Measurements from ENCODE around the gene ZNF584.
"Not testable (repeated sequence)": the region's sequence is repeated elsewhere in the genome, so short reads cannot be mapped to it uniquely, and the experiment has no call there.

Gene ZNF584

DNA sequence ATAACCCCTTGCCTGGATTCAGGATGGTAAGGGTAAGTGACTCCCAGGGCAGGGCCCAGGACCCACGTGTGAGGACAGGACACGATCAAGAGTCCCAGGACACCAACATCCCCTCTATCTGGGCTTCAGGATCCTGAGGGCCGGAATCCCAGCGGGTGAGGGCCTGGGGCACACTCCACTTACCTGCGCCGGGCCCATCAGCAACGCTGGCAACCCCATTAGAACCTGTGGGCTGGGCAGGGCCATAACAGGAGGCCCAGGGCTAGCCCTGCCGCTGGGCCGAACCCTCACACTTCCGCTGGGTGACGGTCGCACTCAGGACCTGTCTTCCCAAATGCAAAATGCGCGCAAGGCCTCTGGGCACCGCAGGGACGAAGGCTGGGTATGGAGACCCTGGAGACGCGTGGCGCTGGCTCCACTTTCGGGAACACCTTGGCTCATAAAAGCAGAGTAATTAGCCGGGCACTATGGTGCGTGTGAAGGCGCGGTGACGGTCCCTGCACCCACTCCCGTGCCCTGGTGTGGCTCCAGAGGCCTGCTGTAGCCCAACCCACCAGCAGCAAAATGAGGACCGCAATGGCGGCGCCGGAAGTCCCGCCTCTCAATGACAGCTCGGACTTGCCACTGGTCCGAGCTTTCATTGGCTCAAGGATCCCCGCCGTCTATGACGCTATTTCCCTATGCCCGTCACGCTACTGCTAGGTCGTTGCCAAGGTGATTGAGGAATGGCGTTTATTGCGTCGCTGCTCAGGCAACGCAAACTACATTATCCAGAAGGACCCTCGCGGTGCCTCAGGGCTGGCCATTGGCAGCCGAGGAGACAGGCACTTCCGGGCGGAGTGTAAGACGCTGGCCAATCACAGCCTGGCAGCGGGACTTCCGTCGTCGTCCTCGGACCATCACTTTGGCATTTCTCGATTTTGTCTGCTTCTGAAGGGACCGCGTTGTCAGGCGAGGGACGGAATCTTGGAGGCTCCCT, 31.4 kb downstream of the ZNF584 start, which contains the start of gene ZNF132:
Gene ZNF132 (minus strand): TSS at position 578 of the 979 bp plus-strand sequence. CDS start 332 bp downstream, at position 246.
- TF ChIP-seq, protein P1, sequence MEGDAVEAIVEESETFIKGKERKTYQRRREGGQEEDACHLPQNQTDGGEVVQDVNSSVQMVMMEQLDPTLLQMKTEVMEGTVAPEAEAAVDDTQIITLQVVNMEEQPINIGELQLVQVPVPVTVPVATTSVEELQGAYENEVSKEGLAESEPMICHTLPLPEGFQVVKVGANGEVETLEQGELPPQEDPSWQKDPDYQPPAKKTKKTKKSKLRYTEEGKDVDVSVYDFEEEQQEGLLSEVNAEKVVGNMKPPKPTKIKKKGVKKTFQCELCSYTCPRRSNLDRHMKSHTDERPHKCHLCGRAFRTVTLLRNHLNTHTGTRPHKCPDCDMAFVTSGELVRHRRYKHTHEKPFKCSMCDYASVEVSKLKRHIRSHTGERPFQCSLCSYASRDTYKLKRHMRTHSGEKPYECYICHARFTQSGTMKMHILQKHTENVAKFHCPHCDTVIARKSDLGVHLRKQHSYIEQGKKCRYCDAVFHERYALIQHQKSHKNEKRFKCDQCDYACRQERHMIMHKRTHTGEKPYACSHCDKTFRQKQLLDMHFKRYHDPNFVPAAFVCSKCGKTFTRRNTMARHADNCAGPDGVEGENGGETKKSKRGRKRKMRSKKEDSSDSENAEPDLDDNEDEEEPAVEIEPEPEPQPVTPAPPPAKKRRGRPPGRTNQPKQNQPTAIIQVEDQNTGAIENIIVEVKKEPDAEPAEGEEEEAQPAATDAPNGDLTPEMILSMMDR (IDR thresholded peaks at IDR 0.05; ENCODE audit: low read depth, low read length) = no peak
- peak; percentile 97 for DNase-seq
- no peaks in the 10 kb centered on the region for H3K27me3 ChIP-seq
- H3K4me3 ChIP-seq (ENCODE audit: low read depth, low read length) = peak within 1 kb of the TSS; percentile 84
- H3K9me3 ChIP-seq = peaks cover 6% of the 10 kb centered on the region
- H3K4me1 ChIP-seq = no peaks in the 10 kb centered on the region
- H3K36me3 ChIP-seq = peaks cover 18% of the 10 kb centered on the region

DNA sequence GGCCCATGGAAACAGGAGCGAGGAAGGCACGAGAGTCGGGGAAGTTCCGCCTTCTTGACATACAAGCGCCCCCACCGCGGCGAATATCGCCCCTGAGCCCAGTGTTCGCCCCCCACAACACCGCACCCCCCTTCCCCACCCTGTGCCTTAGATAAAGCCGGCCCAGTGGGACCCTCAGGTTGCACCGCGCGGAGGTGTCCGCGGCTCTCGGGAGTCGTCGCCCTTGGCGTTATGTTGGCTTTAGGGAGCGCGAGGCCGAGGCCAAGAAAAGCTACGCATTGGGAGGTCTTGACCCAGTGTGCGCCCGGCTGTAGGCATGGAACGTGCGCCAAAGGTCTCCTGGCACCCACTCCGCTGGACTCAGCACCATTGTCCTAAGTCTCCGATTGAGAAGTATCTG, 32.1 kb downstream of the ZNF584 start:
- peak overlapping the region; percentile 84 for H3K4me3 ChIP-seq (ENCODE audit: low read depth, low read length)
- H3K36me3 ChIP-seq = peaks cover 12% of the 10 kb centered on the region
- DNase-seq = no peak
- H3K4me1 ChIP-seq = no peaks in the 10 kb centered on the region
- TF ChIP-seq, protein P1 (IDR thresholded peaks at IDR 0.05; ENCODE audit: low read depth, low read length) = no peak
- H3K27me3 ChIP-seq = no peaks in the 10 kb centered on the region
- peaks cover 6% of the 10 kb centered on the region for H3K9me3 ChIP-seq

DNA sequence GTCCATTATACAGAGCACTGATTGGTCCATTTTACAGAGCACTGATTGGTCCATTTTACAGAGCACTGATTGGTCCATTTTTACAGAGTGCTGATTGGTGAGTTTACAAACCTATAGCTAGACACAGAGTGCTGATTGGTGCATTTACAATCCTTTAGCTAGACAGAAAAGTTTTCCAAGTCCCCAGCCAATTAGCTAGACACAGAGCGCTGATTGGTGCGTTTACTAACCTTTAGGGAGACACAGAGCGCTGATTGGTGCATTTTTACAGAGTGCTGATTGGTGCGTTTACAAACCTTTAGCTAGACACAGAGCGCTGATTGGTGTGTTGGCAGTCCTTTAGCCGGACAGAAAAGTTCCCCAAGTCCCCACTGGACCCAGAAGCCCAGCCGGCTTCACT, 34.5 kb downstream of the ZNF584 start:
- H3K27me3 ChIP-seq; H3K4me3 ChIP-seq (ENCODE audit: low read depth, low read length); H3K9me3 ChIP-seq; H3K4me1 ChIP-seq; H3K36me3 ChIP-seq; DNase-seq: not testable (repeated sequence)

DNA sequence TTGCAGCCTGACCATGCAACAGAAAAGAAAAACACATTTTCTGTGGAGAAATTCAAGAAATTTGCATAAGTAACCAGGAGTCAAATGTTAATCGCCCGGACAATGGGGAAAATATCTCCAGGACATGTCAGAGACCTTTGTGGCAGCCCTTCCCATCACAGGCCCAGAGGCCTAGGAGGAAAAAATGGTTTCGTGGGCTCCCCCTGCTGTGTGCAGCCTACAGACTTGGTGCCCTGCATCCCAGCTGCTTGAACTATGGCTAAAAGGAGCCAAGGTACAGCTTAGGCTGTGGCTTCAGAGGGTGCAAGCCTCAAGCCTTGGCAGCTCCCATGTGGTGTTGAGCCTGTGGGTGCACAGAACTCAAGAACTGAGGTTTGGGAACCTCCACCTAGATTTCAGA, 40.4 kb downstream of the ZNF584 start:
- H3K4me1 ChIP-seq; DNase-seq; H3K27me3 ChIP-seq; H3K4me3 ChIP-seq (ENCODE audit: low read depth, low read length); H3K9me3 ChIP-seq; H3K36me3 ChIP-seq: not testable (repeated sequence)

DNA sequence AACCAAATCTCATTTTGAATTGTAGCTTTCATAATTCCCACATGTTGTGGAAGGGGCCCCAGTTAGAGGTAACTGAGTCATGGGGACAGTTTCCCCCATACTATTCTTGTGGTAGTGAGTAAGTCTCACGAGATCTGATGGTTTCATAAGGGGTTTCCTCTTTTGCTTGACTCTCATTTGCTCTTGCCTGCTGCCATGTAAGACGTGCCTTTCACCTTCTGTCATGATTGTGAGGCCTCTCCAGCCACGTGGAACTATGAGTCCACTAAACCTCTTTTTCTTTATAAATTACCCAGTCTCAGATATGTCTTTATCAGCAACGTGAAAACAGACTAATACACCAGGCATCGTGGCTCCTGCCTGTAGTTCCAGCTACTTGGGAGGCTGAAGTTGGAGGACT, 41.5 kb downstream of the ZNF584 start:
- not testable (repeated sequence) for H3K27me3 ChIP-seq; H3K4me1 ChIP-seq; DNase-seq; H3K4me3 ChIP-seq (ENCODE audit: low read depth, low read length); H3K9me3 ChIP-seq; H3K36me3 ChIP-seq

DNA sequence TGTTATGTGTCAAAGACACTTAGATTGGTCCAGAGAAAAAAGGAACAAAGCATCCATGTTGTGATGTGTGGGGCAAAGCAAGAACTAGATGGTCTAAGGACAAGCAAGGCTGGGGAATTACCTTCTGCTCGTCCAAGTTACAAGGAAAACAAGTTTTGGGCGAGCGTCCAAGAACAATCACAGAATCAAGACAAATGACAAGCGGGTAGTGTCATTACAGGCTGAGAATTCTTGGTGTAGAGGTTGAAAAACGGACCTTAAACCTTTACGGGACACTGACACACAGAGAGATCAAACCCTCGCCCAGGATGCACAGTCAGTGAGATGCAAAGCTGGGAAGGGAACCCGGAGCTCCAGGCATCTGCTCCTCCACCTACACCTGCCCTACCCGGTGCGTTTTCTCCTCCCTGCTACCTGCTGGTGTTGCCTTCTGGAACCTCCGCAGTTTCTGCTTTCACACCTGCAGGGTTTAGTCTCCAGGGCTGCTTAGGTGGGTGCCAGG, 42.5 kb downstream of the ZNF584 start:
- no peak for DNase-seq

DNA sequence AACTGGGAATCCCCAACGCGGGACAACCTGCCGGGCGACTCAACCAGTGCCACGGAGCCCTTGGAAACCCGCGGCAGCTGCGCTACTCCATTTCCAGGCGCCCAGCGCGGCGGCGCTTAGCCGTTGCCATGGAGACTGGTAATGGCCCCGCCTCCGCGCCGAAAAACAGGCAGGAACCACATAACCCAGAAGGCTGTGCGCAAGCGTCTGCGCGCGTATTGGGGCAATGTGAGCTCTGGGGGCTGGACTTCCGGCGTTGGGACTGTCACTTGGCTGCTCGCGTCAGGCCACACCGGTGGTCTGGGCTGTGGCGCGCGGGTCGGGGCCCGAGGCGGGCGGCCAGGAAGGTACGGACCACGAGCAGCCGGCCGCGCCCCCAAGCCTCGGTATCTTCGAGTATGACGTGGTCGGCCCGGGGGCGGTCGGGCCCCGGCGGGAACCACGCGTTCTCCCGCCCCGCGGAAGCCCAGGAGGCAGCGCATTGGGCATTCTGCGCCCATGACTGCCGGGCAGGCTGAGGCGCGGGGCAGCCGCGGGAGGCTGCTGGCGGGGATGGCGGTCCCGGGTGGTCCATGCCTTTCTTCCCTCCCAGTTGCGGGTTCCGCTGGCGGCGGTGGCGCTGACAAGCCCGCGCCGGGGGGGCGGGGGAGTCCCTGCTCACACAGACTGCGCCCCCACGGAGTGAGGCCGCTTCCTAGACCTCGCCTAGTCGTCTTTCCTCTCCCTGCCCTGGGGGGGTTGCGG, 43.1 kb downstream of the ZNF584 start, which contains the start of gene ZNF324B:
Gene ZNF324B (plus strand): TSS at position 265 of the 744 bp plus-strand sequence. CDS start 2,080 bp downstream, outside the sequence.
- no peaks in the 10 kb centered on the region; the same call in 1 of the 2 replicates for H3K27me3 ChIP-seq
- TF ChIP-seq, protein P1 (IDR thresholded peaks at IDR 0.05; ENCODE audit: low read depth, low read length) = no peak
- no peaks in the 10 kb centered on the region for H3K4me1 ChIP-seq
- DNase-seq = peak; percentile 98
- H3K9me3 ChIP-seq = peaks cover 3% of the 10 kb centered on the region; the same call in 1 of the 2 replicates
- 0 out of 2 replicates have a peak, but pooled peaks cover 1% of the 10 kb centered on the region for H3K36me3 ChIP-seq
- H3K4me3 ChIP-seq (ENCODE audit: low read depth, low read length) = peak within 1 kb of the TSS; percentile 64

More for the DNA sequence above, 42.5 kb downstream of the ZNF584 start:
- Histone ChIP-seq H3K4me1 (no peaks in the 10 kb centered on the region), H3K27me3 (peaks cover 3% of the 10 kb centered on the region; the same call in 1 of the 2 replicates), H3K36me3 (no peaks in the 10 kb centered on the region), H3K9me3 (peaks cover 3% of the 10 kb centered on the region; the same call in 1 of the 2 replicates), H3K4me3 (ENCODE audit: low read depth, low read length) (peak overlapping the region; percentile 64)
- TF ChIP-seq, protein P1 (IDR thresholded peaks at IDR 0.05; ENCODE audit: low read depth, low read length) = no peak
